HCT116 (cell line): ENCODE measurements around the gene HES2. TPM values are rescaled to one million over a fixed set of nuclear protein-coding genes. Genes with fewer than 3 reads are reported as not detected.

Source experiments
- ATAC-seq: fragments of 200-7000 bp; cut with Tn5 transposase; 2 replicates; pipeline ENCODE4 v1.9.1; 2020; ENCODE audit warnings: mild to moderate bottlenecking, moderate library complexity
- BruUV-seq: library from RNA; stranded (reverse); fragments of 400-500 nt; replicated peaks from 2 replicates; lab custom pipeline; 2021; lab: Mats Ljungman, UMichigan
- CTCF ChIA-PET: fragments of 300-600 bp; sonication (Branson Sonifier 250); formaldehyde crosslinking; loops from one replicate; lab custom pipeline; 2021; ENCODE audit warnings: antibody characterized with exemption; lab: Charles Lee
- POLR2A ChIA-PET: fragments of 300-600, 350-600 bp; sonication (Branson Sonifier 250); formaldehyde crosslinking; loops from one replicate; lab custom pipeline; 2021; ENCODE audit warnings: antibody characterized with exemption; lab: Charles Lee
- RAD21 ChIA-PET, 2 experiments: fragments of 300-600 bp; sonication (Branson Sonifier 250); formaldehyde crosslinking; loops; one replicate each; lab custom pipeline; 2023; ENCODE audit warnings: low total read pairs in 2 of 2; ENCODE audit not compliant: uncharacterized antibody in 2 of 2, unreplicated experiment in 2 of 2, low non-redundant PET in 1 of 2; lab: Charles Lee
- DNase-seq: peaks from one replicate; pipeline ENCODE4 v3.0.0-alpha.2; 2010; ENCODE audit warnings: low read depth, low spot score
- H2AFZ ChIP-seq: fragments of 200-600 bp; shearing (Covaris generic), sonication (generic); 2 replicates; pipeline ENCODE4 v1.6.1; 2017; ENCODE audit warnings: low read depth, mixed run types, mixed read lengths, antibody characterized with exemption, low read length; ENCODE audit not compliant: poor library complexity, severe bottlenecking
- H3K27ac ChIP-seq: 2 replicates; pipeline ENCODE4 v1.5.1; 2012; ENCODE audit warnings: low read depth, low read length
- H3K27me3 ChIP-seq: fragments of 200-600 bp; sonication (generic); 2 replicates; pipeline ENCODE4 v1.6.1; 2016; ENCODE audit warnings: mixed run types, low read length, mixed read lengths; ENCODE audit not compliant: insufficient read depth
- H3K36me3 ChIP-seq, 2 experiments: fragments of 200-500 bp in 1 of 2; fragments of 200-600 bp in 1 of 2; sonication (Bioruptor generic) in 1 of 2; sonication (generic) in 1 of 2; 2 replicates each; pipeline versions ENCODE4 v1.5.1 to v1.6.1; 2014 to 2016; ENCODE audit warnings: low read length in 2 of 2, inconsistent platforms in 1 of 2, mixed read lengths in 1 of 2, mixed run types in 1 of 2; ENCODE audit not compliant: insufficient read depth in 2 of 2, control insufficient read depth in 1 of 2
- H3K4me1 ChIP-seq, 2 experiments: fragments of 200-600 bp in 1 of 2; sonication (generic) in 1 of 2; 2 replicates each; pipeline versions ENCODE4 v1.5.1 to v1.6.1; 2012 to 2017; ENCODE audit warnings: low read length in 2 of 2, inconsistent platforms in 1 of 2, mild to moderate bottlenecking in 1 of 2, mixed read lengths in 1 of 2, mixed run types in 1 of 2, moderate library complexity in 1 of 2; ENCODE audit not compliant: insufficient read depth in 2 of 2, control insufficient read depth in 1 of 2
- H3K4me2 ChIP-seq: fragments of 200-600 bp; sonication (generic); 2 replicates; pipeline ENCODE4 v1.6.1; 2017; ENCODE audit warnings: mixed run types, low read length, mixed read lengths
- H3K4me3 ChIP-seq, 2 experiments: fragments of 200-600 bp in 1 of 2; sonication (generic) in 1 of 2; replicated peaks in 1 of 2; 2 replicates each; pipeline ENCODE4 v1.5.1; 2011 to 2016; ENCODE audit warnings: low read length in 2 of 2, control low read depth in 1 of 2, low read depth in 1 of 2, mild to moderate bottlenecking in 1 of 2, mixed read lengths in 1 of 2, mixed run types in 1 of 2
- H3K79me2 ChIP-seq: fragments of 200-600 bp; sonication (generic); 2 replicates; pipeline ENCODE4 v1.6.1; 2017; ENCODE audit warnings: mild to moderate bottlenecking, mixed run types, low read length, moderate library complexity, mixed read lengths; ENCODE audit not compliant: insufficient read depth
- H3K9ac ChIP-seq: fragments of 200-600 bp; sonication (generic); 2 replicates; pipeline ENCODE4 v1.6.1; 2016; ENCODE audit warnings: low read length, mixed read lengths
- H3K9me2 ChIP-seq: fragments of 200-600 bp; sonication (generic), shearing (Covaris generic); 2 replicates; pipeline ENCODE4 v1.6.1; 2017; ENCODE audit warnings: mixed run types, mild to moderate bottlenecking, moderate library complexity; ENCODE audit not compliant: insufficient read depth
- H3K9me3 ChIP-seq, 2 experiments: fragments of 200-500 bp in 1 of 2; fragments of 200-600 bp in 1 of 2; sonication (Bioruptor generic) in 1 of 2; sonication (generic) in 1 of 2; 2 replicates each; pipeline ENCODE4 v1.6.1; 2014 to 2017; ENCODE audit warnings: low read length in 2 of 2, mixed read lengths in 2 of 2, inconsistent platforms in 1 of 2, low read depth in 1 of 2, mild to moderate bottlenecking in 1 of 2, mixed run types in 1 of 2, moderate library complexity in 1 of 2; ENCODE audit not compliant: control insufficient read depth in 1 of 2, insufficient read depth in 1 of 2
- H4K20me1 ChIP-seq: fragments of 200-600 bp; sonication (generic), shearing (Covaris generic); 2 replicates; pipeline ENCODE4 v1.6.1; 2017; ENCODE audit warnings: mixed run types, mild to moderate bottlenecking, moderate library complexity; ENCODE audit not compliant: insufficient read depth
- EZH2phosphoT487 ChIP-seq: fragments of 200-600 bp; IDR thresholded peaks from 2 replicates; pipeline ENCODE4 v1.6.1; 2018; ENCODE audit warnings: antibody characterized with exemption, borderline replicate concordance
- FOSL1 ChIP-seq: IDR thresholded peaks from 2 replicates; pipeline ENCODE4 v1.6.1; 2012; ENCODE audit warnings: low read depth
- JUND ChIP-seq: IDR thresholded peaks from 2 replicates; pipeline ENCODE4 v1.6.1; 2012
- MAX ChIP-seq: IDR thresholded peaks from 2 replicates; pipeline ENCODE4 v1.6.1; 2012
- REST ChIP-seq: IDR thresholded peaks from 2 replicates; pipeline ENCODE4 v1.6.1; 2012; ENCODE audit warnings: low read depth
- SIN3A ChIP-seq: IDR thresholded peaks from 2 replicates; pipeline ENCODE4 v1.6.1; 2012; ENCODE audit warnings: low read depth
- SRF ChIP-seq: IDR thresholded peaks from 2 replicates; pipeline ENCODE4 v1.6.1; 2012; ENCODE audit warnings: low read depth
- TCF7L2 ChIP-seq: IDR thresholded peaks from 2 replicates; pipeline ENCODE4 v1.7.0; 2011; ENCODE audit warnings: borderline replicate concordance, inconsistent platforms; ENCODE audit not compliant: insufficient read depth, insufficient read length; ENCODE audit errors: extremely low read depth
- ZFX ChIP-seq: fragments of 450-650 bp; IDR thresholded peaks from 2 replicates; pipeline ENCODE4 v1.6.1; 2017
- ZNF274 ChIP-seq: fragments of 200-500 bp; sonication (Bioruptor generic); IDR thresholded peaks from 2 replicates; pipeline ENCODE4 v1.6.1; 2014; ENCODE audit warnings: mild to moderate bottlenecking, low read depth, low read length, inconsistent platforms
- intact Hi-C: fragments of 100-400 bp; cut with micrococcal nuclease; formaldehyde crosslinking; loops from 2 replicates; pipeline ENCODE4 v1.10.0; 2022
- total RNA-seq: library from RNA; stranded (reverse); gene quantifications from one replicate; pipeline ENCODE4 v1.2.1, GENCODE V29; 2021; ENCODE audit not compliant: unreplicated experiment
- TF ChIP-seq, protein P1 (sequence below), 3 experiments: fragments of 200-600 bp in 1 of 3; sonication (generic) in 1 of 3; IDR thresholded peaks in 2 of 3; conservative IDR thresholded peaks in 1 of 3; 2 replicates each; pipeline ENCODE4 v1.5.1; 2012 to 2017; ENCODE audit warnings: low read depth in 2 of 3, low read length in 2 of 3, antibody characterized with exemption in 1 of 3, borderline replicate concordance in 1 of 3, control low read depth in 1 of 3, mild to moderate bottlenecking in 1 of 3, mixed read lengths in 1 of 3, mixed run types in 1 of 3, moderate library complexity in 1 of 3; ENCODE audit not compliant: insufficient read depth in 1 of 3

The HES2 gene
- total RNA-seq, 1 experiment from 2014 or later: 8.4 TPM

GRCh38 chr1:6417961-6418667, 1.6 kb downstream of the HES2 start:
- TF ChIP-seq TCF7L2: no peak
- no peak for TF ChIP-seq EZH2phosphoT487
- TF ChIP-seq REST: no peak
- CTCF ChIA-PET: interaction anchor here (2.9 kb wide), 1 partner anchor 21 kb away, joined by 30 read pairs; no protein-coding TSS in a partner anchor
- no peaks in the 10 kb centered on the region for H3K9me3 ChIP-seq
- H3K36me3 ChIP-seq: no peaks in the 10 kb centered on the region
- no peaks in the 10 kb centered on the region for H3K9me2 ChIP-seq
- H3K4me1 ChIP-seq: peaks cover 44 to 84% of the 10 kb centered on the region in 2 experiments
- H3K27me3 ChIP-seq: no peaks in the 10 kb centered on the region
- no peaks in the 10 kb centered on the region for H3K79me2 ChIP-seq
- no peak overlapping the region for H2AFZ ChIP-seq
- BruUV-seq: TSS peak; percentile 40
- POLR2A ChIA-PET: no interaction called here
- no peaks in the 10 kb centered on the region for H4K20me1 ChIP-seq
- no peak overlapping the region for H3K4me2 ChIP-seq
- ATAC-seq (no peak), DNase-seq (no peak)
- RAD21 ChIA-PET: no interaction called here
- H3K9ac ChIP-seq: no peak overlapping the region
- no peak overlapping the region for H3K27ac ChIP-seq
- H3K4me3 ChIP-seq: no peak overlapping the region
- intact Hi-C loops: no loop called here

- Histone ChIP-seq H3K9me2 (no peaks in the 10 kb centered on the region), H4K20me1 (no peaks in the 10 kb centered on the region), H3K79me2 (no peaks in the 10 kb centered on the region), H3K4me3 (no peak overlapping the region), H2AFZ (no peak overlapping the region), H3K9ac (no peak overlapping the region), H3K27ac (no peak overlapping the region), H3K4me1 (peaks cover 38 to 77% of the 10 kb centered on the region in 2 experiments), H3K36me3 (no peaks in the 10 kb centered on the region), H3K27me3 (no peaks in the 10 kb centered on the region), H3K9me3 (no peaks in the 10 kb centered on the region), H3K4me2 (no peak overlapping the region; the same call in 1 of the 2 replicates)
- RAD21 ChIA-PET: no interaction called here
- no TSS peak for BruUV-seq
- intact Hi-C loops: no loop called here
- no peak for DNase-seq
- POLR2A ChIA-PET: no interaction called here
- no peak for ATAC-seq
- CTCF ChIA-PET: interaction anchor here (1.2 kb wide), 1 partner anchor 170 kb away, joined by 3 read pairs; no protein-coding TSS in a partner anchor
- TF ChIP-seq ZNF274: no peak
- TF ChIP-seq, protein P1, sequence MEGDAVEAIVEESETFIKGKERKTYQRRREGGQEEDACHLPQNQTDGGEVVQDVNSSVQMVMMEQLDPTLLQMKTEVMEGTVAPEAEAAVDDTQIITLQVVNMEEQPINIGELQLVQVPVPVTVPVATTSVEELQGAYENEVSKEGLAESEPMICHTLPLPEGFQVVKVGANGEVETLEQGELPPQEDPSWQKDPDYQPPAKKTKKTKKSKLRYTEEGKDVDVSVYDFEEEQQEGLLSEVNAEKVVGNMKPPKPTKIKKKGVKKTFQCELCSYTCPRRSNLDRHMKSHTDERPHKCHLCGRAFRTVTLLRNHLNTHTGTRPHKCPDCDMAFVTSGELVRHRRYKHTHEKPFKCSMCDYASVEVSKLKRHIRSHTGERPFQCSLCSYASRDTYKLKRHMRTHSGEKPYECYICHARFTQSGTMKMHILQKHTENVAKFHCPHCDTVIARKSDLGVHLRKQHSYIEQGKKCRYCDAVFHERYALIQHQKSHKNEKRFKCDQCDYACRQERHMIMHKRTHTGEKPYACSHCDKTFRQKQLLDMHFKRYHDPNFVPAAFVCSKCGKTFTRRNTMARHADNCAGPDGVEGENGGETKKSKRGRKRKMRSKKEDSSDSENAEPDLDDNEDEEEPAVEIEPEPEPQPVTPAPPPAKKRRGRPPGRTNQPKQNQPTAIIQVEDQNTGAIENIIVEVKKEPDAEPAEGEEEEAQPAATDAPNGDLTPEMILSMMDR (IDR thresholded peaks at IDR 0.05 in 2 of 3, conservative IDR thresholded peaks at IDR 0.05 in 1 of 3; ENCODE audit: borderline replicate concordance in 1 of 3, insufficient read depth in 1 of 3, low read depth in 2 of 3, low read length in 2 of 3): no peak
- no peak for TF ChIP-seq SIN3A
- no peak for TF ChIP-seq ZFX
- no peak for TF ChIP-seq SRF
- no peak for TF ChIP-seq MAX
- TF ChIP-seq JUND: no peak
- no peak for TF ChIP-seq FOSL1
Observed at GRCh38 chr1:6416906-6417305, 2.8 kb downstream of the HES2 start.
